ENCODE measurements around the gene RACGAP1. TPM values are rescaled to one million over a fixed set of nuclear protein-coding genes. Genes with fewer than 3 reads are reported as not detected.
A peak's percentile ranks its signal among the peaks of the same experiment; 100 is the strongest.

Gene RACGAP1
- total and polyA plus RNA-seq, 2 donors from 2014 or later, result 5.0 to 7.7 TPM

DNA sequence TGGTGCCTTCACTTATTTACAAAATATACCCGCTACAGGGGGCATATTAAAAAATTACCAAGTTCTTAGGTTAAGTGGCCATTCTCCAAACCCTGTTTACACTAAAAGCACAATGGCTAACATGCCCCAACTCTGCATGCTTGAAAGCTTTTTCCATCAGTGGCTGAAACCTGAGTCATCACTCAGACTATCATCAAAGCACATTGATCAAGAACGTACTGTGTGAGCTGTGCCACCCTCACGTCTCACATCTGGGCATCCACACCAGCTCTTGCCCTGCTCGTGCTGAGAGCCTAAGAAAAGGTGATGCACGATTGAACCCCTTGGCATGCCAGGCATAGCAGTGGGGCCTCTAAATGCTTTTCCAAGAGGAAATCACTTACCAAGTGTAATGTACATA, 39.3 kb downstream of the RACGAP1 start:
- Histone ChIP-seq H3K9me3 (ENCODE audit: control insufficient read depth in 2 of 3, insufficient read depth in 1 of 3, low read length in 3 of 3) (no peaks in the 10 kb centered on the region), H3K36me3 (ENCODE audit: control insufficient read depth in 2 of 3, insufficient read depth in 3 of 3, low read length in 3 of 3) (no peaks in the 10 kb centered on the region), H3K27me3 (ENCODE audit: control insufficient read depth, insufficient read depth, low read length) (no peaks in the 10 kb centered on the region), H3K4me3 (ENCODE audit: low read length in 3 of 3) (no peak overlapping the region), H3K9ac (ENCODE audit: low read length in 3 of 3) (no peak overlapping the region), H3K4me1 (ENCODE audit: control insufficient read depth in 2 of 3, insufficient read depth in 2 of 3, low read depth in 1 of 3, low read length in 3 of 3) (peaks cover 3 to 20% (median 13%) of the 10 kb centered on the region in 3 donors), H3K27ac (ENCODE audit: low read depth in 2 of 2, low read length in 2 of 2) (no peak overlapping the region)
- intact Hi-C loops (cut with DNase I), result no loop called here
- DNase-seq (no peak), FAIRE-seq (no peak)
- TF ChIP-seq, protein P1, sequence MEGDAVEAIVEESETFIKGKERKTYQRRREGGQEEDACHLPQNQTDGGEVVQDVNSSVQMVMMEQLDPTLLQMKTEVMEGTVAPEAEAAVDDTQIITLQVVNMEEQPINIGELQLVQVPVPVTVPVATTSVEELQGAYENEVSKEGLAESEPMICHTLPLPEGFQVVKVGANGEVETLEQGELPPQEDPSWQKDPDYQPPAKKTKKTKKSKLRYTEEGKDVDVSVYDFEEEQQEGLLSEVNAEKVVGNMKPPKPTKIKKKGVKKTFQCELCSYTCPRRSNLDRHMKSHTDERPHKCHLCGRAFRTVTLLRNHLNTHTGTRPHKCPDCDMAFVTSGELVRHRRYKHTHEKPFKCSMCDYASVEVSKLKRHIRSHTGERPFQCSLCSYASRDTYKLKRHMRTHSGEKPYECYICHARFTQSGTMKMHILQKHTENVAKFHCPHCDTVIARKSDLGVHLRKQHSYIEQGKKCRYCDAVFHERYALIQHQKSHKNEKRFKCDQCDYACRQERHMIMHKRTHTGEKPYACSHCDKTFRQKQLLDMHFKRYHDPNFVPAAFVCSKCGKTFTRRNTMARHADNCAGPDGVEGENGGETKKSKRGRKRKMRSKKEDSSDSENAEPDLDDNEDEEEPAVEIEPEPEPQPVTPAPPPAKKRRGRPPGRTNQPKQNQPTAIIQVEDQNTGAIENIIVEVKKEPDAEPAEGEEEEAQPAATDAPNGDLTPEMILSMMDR (IDR thresholded peaks at IDR 0.05; ENCODE audit: borderline replicate concordance, extremely low read depth, insufficient read depth), result no peak

DNA sequence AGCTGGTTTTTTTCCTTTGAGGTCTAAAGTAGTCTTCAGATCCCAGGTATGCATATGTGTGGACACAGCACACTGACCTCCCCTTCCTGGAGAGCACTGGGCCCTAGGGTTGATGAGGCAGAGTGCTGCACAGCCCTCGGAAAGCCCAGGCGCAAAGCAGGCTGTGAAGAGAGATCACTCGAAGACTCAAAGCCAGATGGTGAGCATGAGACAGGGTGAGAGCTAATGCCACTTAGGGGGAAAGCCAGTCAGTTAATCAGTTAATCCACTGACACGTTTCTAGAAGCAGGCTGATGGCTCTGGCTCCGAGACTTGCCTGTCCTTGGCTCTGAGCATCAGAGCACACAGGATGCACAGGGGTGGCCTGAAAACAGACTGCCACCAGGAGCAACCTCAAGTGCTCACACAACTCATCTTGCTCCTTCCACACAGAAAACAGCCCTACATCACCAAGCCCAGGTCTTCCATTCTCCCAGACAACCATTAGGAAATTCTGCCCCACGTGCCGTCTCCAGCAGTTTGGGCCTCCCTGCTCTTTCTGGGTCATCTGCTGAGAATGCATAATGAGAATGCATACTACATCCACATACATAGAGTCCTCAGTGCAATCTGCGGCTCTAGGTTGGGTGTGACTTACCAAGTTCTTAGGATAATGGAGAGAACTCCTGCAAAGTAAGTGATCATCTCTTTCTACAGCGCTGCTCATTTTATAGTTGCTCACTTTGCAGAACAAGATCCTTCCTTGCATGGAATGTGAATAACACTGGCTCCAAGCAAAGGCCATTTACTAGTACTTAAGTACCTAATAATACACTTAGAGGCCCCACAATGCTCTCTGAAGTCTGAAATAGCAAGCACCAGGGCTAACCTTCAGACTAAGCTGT, 40.6 kb downstream of the RACGAP1 start:
- DNase-seq (no peak), FAIRE-seq (no peak)
- peaks cover 3 to 24% (median 16%) of the 10 kb centered on the region in 3 donors for H3K4me1 ChIP-seq (ENCODE audit: control insufficient read depth in 2 of 3, insufficient read depth in 2 of 3, low read depth in 1 of 3, low read length in 3 of 3)
- no peaks in the 10 kb centered on the region for H3K9me3 ChIP-seq (ENCODE audit: control insufficient read depth in 2 of 3, insufficient read depth in 1 of 3, low read length in 3 of 3)
- H3K36me3 ChIP-seq (ENCODE audit: control insufficient read depth in 2 of 3, insufficient read depth in 3 of 3, low read length in 3 of 3), result no peaks in the 10 kb centered on the region
- H3K27ac ChIP-seq (ENCODE audit: low read depth in 2 of 2, low read length in 2 of 2), result no peak overlapping the region
- H3K9ac ChIP-seq (ENCODE audit: low read length in 3 of 3), result no peak overlapping the region
- H3K27me3 ChIP-seq (ENCODE audit: control insufficient read depth, insufficient read depth, low read length), result no peaks in the 10 kb centered on the region
- H3K4me3 ChIP-seq (ENCODE audit: low read length in 3 of 3), result no peak overlapping the region
- TF ChIP-seq, protein P1 (IDR thresholded peaks at IDR 0.05; ENCODE audit: borderline replicate concordance, extremely low read depth, insufficient read depth), result no peak
- intact Hi-C loops (cut with DNase I), result no loop called here

GRCh38 chr12:49983892-49984291, 41.4 kb downstream of the RACGAP1 start:
- FAIRE-seq (no peak), DNase-seq (peak in 3 of 5 donors; percentile 54 to 92 (median 72))
- Histone ChIP-seq H3K4me1 (ENCODE audit: control insufficient read depth in 2 of 3, insufficient read depth in 2 of 3, low read depth in 1 of 3, low read length in 3 of 3) (peaks cover 3 to 27% (median 19%) of the 10 kb centered on the region in 3 donors), H3K4me3 (ENCODE audit: low read length in 3 of 3) (no peak overlapping the region), H3K27me3 (ENCODE audit: control insufficient read depth, insufficient read depth, low read length) (no peaks in the 10 kb centered on the region), H3K9ac (ENCODE audit: low read length in 3 of 3) (peak overlapping the region in 1 of 3 donors; percentile 36), H3K27ac (ENCODE audit: low read depth in 2 of 2, low read length in 2 of 2) (no peak overlapping the region), H3K36me3 (ENCODE audit: control insufficient read depth in 2 of 3, insufficient read depth in 3 of 3, low read length in 3 of 3) (no peaks in the 10 kb centered on the region), H3K9me3 (ENCODE audit: control insufficient read depth in 2 of 3, insufficient read depth in 1 of 3, low read length in 3 of 3) (no peaks in the 10 kb centered on the region)
- intact Hi-C loops (cut with DNase I), result no loop called here
- TF ChIP-seq, protein P1 (IDR thresholded peaks at IDR 0.05; ENCODE audit: borderline replicate concordance, extremely low read depth, insufficient read depth), result no peak

Data from kidney (tissue), 14 donors.